Transverse colon (tissue), 4 donors: ENCODE results near the gene TNS1.

Experiments
- CTCF ChIP-seq, 5 experiments: fragments of 200-600 bp in 3 of 5; fragments of 450-650 bp in 2 of 5; sonication (generic) in 3 of 5; IDR thresholded peaks; 1 replicate in 2 of 5; 2 replicates in 3 of 5; pipeline ENCODE4 v1.5.1; 2016 to 2017; ENCODE audit warnings: antibody characterized with exemption in 5 of 5, inconsistent platforms in 3 of 5, mild to moderate bottlenecking in 2 of 5, moderate library complexity in 1 of 5
- POLR2A ChIP-seq: fragments of 450-650 bp; IDR thresholded peaks from one replicate; pipeline ENCODE4 v1.6.1; 2016; ENCODE audit warnings: antibody characterized with exemption, mild to moderate bottlenecking, moderate library complexity
- POLR2AphosphoS5 ChIP-seq, 3 donors: sonication (generic); formaldehyde crosslinking; IDR thresholded peaks; one replicate each; pipeline ENCODE4 v1.6.1; 2016; ENCODE audit warnings: antibody characterized with exemption in 3 of 3

- no peak for TF ChIP-seq CTCF (IDR thresholded peaks at IDR 0.05)
- TF ChIP-seq POLR2AphosphoS5 (IDR thresholded peaks at IDR 0.05), result no peak
- no peak for TF ChIP-seq POLR2A
These were observed 91.3 kb downstream of the TNS1 start for GRCh38 chr2:217911283-217912097.
